ENCODE results near the gene CUBN. TPM values are rescaled to one million over a fixed set of nuclear protein-coding genes. Genes with fewer than 3 reads are reported as not detected.

Gene CUBN
- total and polyA plus RNA-seq, 9 of the 15 experiments (the other 6 are each of a cell fraction or from before 2014, with no cell fraction given) = 0.04 to 0.33 (median 0.09) TPM

GRCh38 chr10:16891375-16892313 lies 238.0 kb downstream of the CUBN start (continued):
- TF ChIP-seq ZNF398 (CRISPR knock-in tag; IDR thresholded peaks at IDR 0.05) (no peak), GABPB1 (CRISPR knock-in tag; IDR thresholded peaks at IDR 0.05) (no peak), FIP1L1 (IDR thresholded peaks at IDR 0.05; ENCODE audit: low read depth, low read length, poor library complexity, severe bottlenecking) (peak; percentile 96), SMARCC2 (IDR thresholded peaks at IDR 0.05; ENCODE audit: low read depth) (no peak), ZNF830 (CRISPR knock-in tag; IDR thresholded peaks at IDR 0.05) (no peak), HMBOX1 (IDR thresholded peaks at IDR 0.05) (peak; percentile 75), SAFB2 (IDR thresholded peaks at IDR 0.05; ENCODE audit: borderline replicate concordance, low read depth, low read length, severe bottlenecking) (no peak), NFE2L1 (tag; IDR thresholded peaks at IDR 0.05; ENCODE audit: borderline replicate concordance, low read depth) (peak; percentile 72), ZHX1 (conservative IDR thresholded peaks at IDR 0.05; ENCODE audit: low read length) (peak; percentile 46; the same call in 1 of the 2 replicates), CREBBP (IDR thresholded peaks at IDR 0.05; ENCODE audit: low read depth, low read length) (no peak), DDX20 (tag; IDR thresholded peaks at IDR 0.05; ENCODE audit: low read depth) (no peak), CREM (IDR thresholded peaks at IDR 0.05; ENCODE audit: low read depth) (peak; percentile 52; the same call in 1 of the 2 replicates), THRB (CRISPR knock-in tag; conservative IDR thresholded peaks at IDR 0.05) (peak; percentile 99), ZKSCAN8 (CRISPR knock-in tag; IDR thresholded peaks at IDR 0.05) (peak; percentile 68; the same call in 1 of the 2 replicates), SMC3 (conservative IDR thresholded peaks at IDR 0.05; ENCODE audit: insufficient read depth, low read depth, low read length) (peak; percentile 69), NR2C1 (IDR thresholded peaks at IDR 0.05) (0 out of 2 replicates have a peak, but pooled peaks have one; percentile 30), NR2C1 (tag; IDR thresholded peaks at IDR 0.05) (no peak), ATF3 (IDR thresholded peaks at IDR 0.05) (peak; percentile 42; the same call in 1 of the 2 replicates), ATF3 (CRISPR knock-in tag; conservative IDR thresholded peaks at IDR 0.05) (peak; percentile 82)

All from K562 (cell line).